Measurements from ENCODE around the gene NDUFB7.
"Not testable (repeated sequence)": the region's sequence is repeated elsewhere in the genome, so short reads cannot be mapped to it uniquely, and the experiment has no call there.

NDUFB7 gene

GRCh38 chr19:14554382-14554812 is 17.5 kb downstream of the NDUFB7 start:
- Histone ChIP-seq H4K20me1 (ENCODE audit: insufficient read depth, low read length) (0 out of 2 replicates have a peak, but pooled peaks cover 3% of the 10 kb centered on the region), H3F3A (ENCODE audit: insufficient read depth, low read length) (no peaks in the 10 kb centered on the region), H3K27ac (ENCODE audit: low read length) (no peak overlapping the region), H3K4me2 (ENCODE audit: low read depth, low read length) (no peak overlapping the region), H3K9me2 (replicated peaks; ENCODE audit: insufficient read depth, low read length) (no peaks in the 10 kb centered on the region), H3K27me3 (replicated peaks; ENCODE audit: insufficient read depth, low read length) (no peaks in the 10 kb centered on the region), H3K4me1 (ENCODE audit: low read length) (no peaks in the 10 kb centered on the region), H3K4me3 (ENCODE audit: low read length) (no peak overlapping the region), H2AFZ (ENCODE audit: low read length) (no peak overlapping the region), H3K9me3 (replicated peaks; ENCODE audit: insufficient read depth, low read length) (no peaks in the 10 kb centered on the region), H3K79me2 (ENCODE audit: low read length) (peaks cover 58% of the 10 kb centered on the region), H3K9ac (ENCODE audit: low read length) (no peak overlapping the region), H3K36me3 (replicated peaks; ENCODE audit: insufficient read depth, low read length) (no peaks in the 10 kb centered on the region)
- no peak for TF ChIP-seq CTCF (IDR thresholded peaks at IDR 0.05; ENCODE audit: low read length)
- no peak for DNase-seq

DNA sequence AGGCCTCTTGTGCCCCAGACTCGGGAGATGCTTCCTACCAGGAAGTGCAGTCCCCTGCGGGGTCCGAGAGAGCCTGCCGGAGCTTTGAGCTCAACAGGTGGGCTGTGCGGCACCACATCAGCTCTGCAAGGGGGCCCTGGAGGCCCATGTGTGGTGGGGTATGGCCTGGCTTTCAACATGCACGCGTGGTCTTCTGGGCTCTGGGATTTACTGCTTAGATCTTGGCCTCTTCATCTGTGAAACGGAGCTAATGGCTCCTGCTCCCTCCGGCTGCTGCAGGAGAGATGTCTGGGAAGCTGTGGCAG is 18.0 kb downstream of the NDUFB7 start:
- H3K36me3 ChIP-seq (replicated peaks; ENCODE audit: insufficient read depth, low read length) = no peaks in the 10 kb centered on the region
- no peak overlapping the region for H3K4me3 ChIP-seq (ENCODE audit: low read length)
- H3K27me3 ChIP-seq (replicated peaks; ENCODE audit: insufficient read depth, low read length) = no peaks in the 10 kb centered on the region
- no peak overlapping the region for H3K9ac ChIP-seq (ENCODE audit: low read length)
- H3K79me2 ChIP-seq (ENCODE audit: low read length) = peaks cover 53% of the 10 kb centered on the region
- TF ChIP-seq CTCF (IDR thresholded peaks at IDR 0.05; ENCODE audit: low read length) (no peak), EZH2 (optimal IDR thresholded peaks at IDR 0.05; ENCODE audit: low read depth, low read length) (no peak), EZH2phosphoT487 (IDR thresholded peaks at IDR 0.05; ENCODE audit: low read length) (no peak)
- DNase-seq = no peak
- no peak overlapping the region for H3K27ac ChIP-seq (ENCODE audit: low read length)
- H4K20me1 ChIP-seq (ENCODE audit: insufficient read depth, low read length) = 0 out of 2 replicates have a peak, but pooled peaks cover 3% of the 10 kb centered on the region
- no peaks in the 10 kb centered on the region for H3F3A ChIP-seq (ENCODE audit: insufficient read depth, low read length)
- no peaks in the 10 kb centered on the region for H3K9me3 ChIP-seq (replicated peaks; ENCODE audit: insufficient read depth, low read length)
- no peak overlapping the region for H2AFZ ChIP-seq (ENCODE audit: low read length)
- no peaks in the 10 kb centered on the region for H3K4me1 ChIP-seq (ENCODE audit: low read length)
- no peaks in the 10 kb centered on the region for H3K9me2 ChIP-seq (replicated peaks; ENCODE audit: insufficient read depth, low read length)
- H3K4me2 ChIP-seq (ENCODE audit: low read depth, low read length) = no peak overlapping the region

GRCh38 chr19:14553042-14553938 is 18.6 kb downstream of the NDUFB7 start:
- Histone ChIP-seq H3K9me2 (replicated peaks; ENCODE audit: insufficient read depth, low read length) (no peaks in the 10 kb centered on the region), H3K9me3 (replicated peaks; ENCODE audit: insufficient read depth, low read length) (no peaks in the 10 kb centered on the region), H4K20me1 (ENCODE audit: insufficient read depth, low read length) (0 out of 2 replicates have a peak, but pooled peaks cover 3% of the 10 kb centered on the region), H3F3A (ENCODE audit: insufficient read depth, low read length) (no peaks in the 10 kb centered on the region), H3K4me2 (ENCODE audit: low read depth, low read length) (no peak overlapping the region), H3K79me2 (ENCODE audit: low read length) (peaks cover 49% of the 10 kb centered on the region), H3K36me3 (replicated peaks; ENCODE audit: insufficient read depth, low read length) (no peaks in the 10 kb centered on the region), H3K27me3 (replicated peaks; ENCODE audit: insufficient read depth, low read length) (no peaks in the 10 kb centered on the region), H3K9ac (ENCODE audit: low read length) (no peak overlapping the region), H3K27ac (ENCODE audit: low read length) (no peak overlapping the region), H2AFZ (ENCODE audit: low read length) (no peak overlapping the region), H3K4me3 (ENCODE audit: low read length) (no peak overlapping the region), H3K4me1 (ENCODE audit: low read length) (no peaks in the 10 kb centered on the region)
- TF ChIP-seq CTCF (IDR thresholded peaks at IDR 0.05; ENCODE audit: low read length) (no peak), EZH2phosphoT487 (IDR thresholded peaks at IDR 0.05; ENCODE audit: low read length) (no peak), EZH2 (optimal IDR thresholded peaks at IDR 0.05; ENCODE audit: low read depth, low read length) (no peak)
- DNase-seq = no peak

- not testable (repeated sequence) for H3F3A ChIP-seq (ENCODE audit: insufficient read depth, low read length); DNase-seq; H3K27me3 ChIP-seq (replicated peaks; ENCODE audit: insufficient read depth, low read length); H3K9ac ChIP-seq (ENCODE audit: low read length); H4K20me1 ChIP-seq (ENCODE audit: insufficient read depth, low read length); H3K4me2 ChIP-seq (ENCODE audit: low read depth, low read length); H3K36me3 ChIP-seq (replicated peaks; ENCODE audit: insufficient read depth, low read length); H3K4me1 ChIP-seq (ENCODE audit: low read length); H3K27ac ChIP-seq (ENCODE audit: low read length); H2AFZ ChIP-seq (ENCODE audit: low read length); H3K9me3 ChIP-seq (replicated peaks; ENCODE audit: insufficient read depth, low read length); H3K4me3 ChIP-seq (ENCODE audit: low read length); H3K9me2 ChIP-seq (replicated peaks; ENCODE audit: insufficient read depth, low read length)
- H3K79me2 ChIP-seq (ENCODE audit: low read length) = peaks cover 46% of the 10 kb centered on the region
These were observed 19.9 kb downstream of the NDUFB7 start for GRCh38 chr19:14552006-14552360.

DNA sequence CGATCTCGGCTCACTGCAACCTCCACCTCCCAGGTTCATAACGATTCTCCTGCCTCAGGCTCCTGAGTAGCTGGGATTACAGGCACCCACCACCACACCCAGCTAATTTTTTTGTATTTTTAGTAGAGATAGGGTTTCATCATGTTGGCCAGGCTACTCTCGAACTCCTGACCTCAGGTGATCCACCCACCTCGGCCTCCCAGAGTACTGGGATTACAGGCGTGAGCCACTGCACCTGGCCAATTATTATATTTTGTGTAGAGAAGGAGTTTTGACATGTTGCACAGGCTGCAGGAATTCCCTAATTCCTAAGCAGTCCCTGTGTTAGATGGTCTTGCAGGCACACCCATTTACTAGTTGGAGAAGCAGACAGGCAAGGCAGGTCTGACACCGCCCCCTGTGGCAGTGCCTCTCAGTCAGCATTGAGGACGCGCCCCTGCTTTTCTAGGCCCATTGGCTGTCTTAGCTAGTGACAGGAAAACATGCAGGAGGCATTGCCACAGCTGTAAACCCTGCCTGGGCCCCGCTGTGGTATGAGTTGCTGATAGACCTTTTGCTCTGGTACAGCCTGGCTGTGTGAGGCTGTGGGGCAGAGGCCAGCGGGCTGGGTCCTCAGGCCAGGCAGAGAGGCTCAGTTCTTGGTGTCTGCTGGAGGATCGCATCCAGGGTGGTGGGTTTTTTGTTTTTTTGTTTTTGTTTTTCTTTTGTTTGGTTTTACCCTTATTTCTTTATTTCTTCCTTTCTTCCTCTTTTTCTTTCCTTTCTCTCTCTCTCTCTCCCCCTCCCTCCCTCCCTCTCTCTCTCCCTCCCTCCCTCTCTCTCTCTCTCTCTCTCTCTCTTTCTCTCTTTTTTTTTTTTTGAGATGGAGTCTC is 20.5 kb downstream of the NDUFB7 start:
- H3K4me1 ChIP-seq (ENCODE audit: low read length); H3K9me2 ChIP-seq (replicated peaks; ENCODE audit: insufficient read depth, low read length); H3K4me3 ChIP-seq (ENCODE audit: low read length); H2AFZ ChIP-seq (ENCODE audit: low read length); H3K36me3 ChIP-seq (replicated peaks; ENCODE audit: insufficient read depth, low read length); DNase-seq; H3K27ac ChIP-seq (ENCODE audit: low read length); H3K27me3 ChIP-seq (replicated peaks; ENCODE audit: insufficient read depth, low read length); H3K4me2 ChIP-seq (ENCODE audit: low read depth, low read length); H3F3A ChIP-seq (ENCODE audit: insufficient read depth, low read length); H3K9ac ChIP-seq (ENCODE audit: low read length); H3K9me3 ChIP-seq (replicated peaks; ENCODE audit: insufficient read depth, low read length); H4K20me1 ChIP-seq (ENCODE audit: insufficient read depth, low read length): not testable (repeated sequence)
- H3K79me2 ChIP-seq (ENCODE audit: low read length) = peaks cover 44% of the 10 kb centered on the region

Data from MM.1S (cell line).